ENCODE data around the gene CMIP.

The CMIP gene

GRCh38 chr16:81610936-81611335, 166.3 kb downstream of the CMIP start:
- no peak for DNase-seq

- no peak for DNase-seq
Observed at GRCh38 chr16:81611721-81612120, 167.1 kb downstream of the CMIP start.

- no peak for DNase-seq
Observed at GRCh38 chr16:81612351-81613163, 167.9 kb downstream of the CMIP start.

- DNase-seq: no peak
Observed at GRCh38 chr16:81614171-81614570, 169.6 kb downstream of the CMIP start.

- DNase-seq: no peak
Observed at GRCh38 chr16:81614654-81615359, 170.2 kb downstream of the CMIP start.

GRCh38 chr16:81615411-81615810, 170.8 kb downstream of the CMIP start:
- no peak for DNase-seq

GRCh38 chr16:81615833-81616232, 171.2 kb downstream of the CMIP start:
- DNase-seq: no peak

GRCh38 chr16:81616321-81617020, 171.9 kb downstream of the CMIP start:
- no peak for DNase-seq

- no peak for DNase-seq
Observed at GRCh38 chr16:81617021-81617346, 172.4 kb downstream of the CMIP start.

GRCh38 chr16:81618187-81618586, 173.6 kb downstream of the CMIP start:
- no peak for DNase-seq

- DNase-seq: no peak
Observed at GRCh38 chr16:81618661-81619060, 174.1 kb downstream of the CMIP start.

- no peak for DNase-seq
Observed at GRCh38 chr16:81620029-81620428, 175.4 kb downstream of the CMIP start.

GRCh38 chr16:81620796-81621195, 176.2 kb downstream of the CMIP start:
- DNase-seq: no peak

GRCh38 chr16:81621496-81621895, 176.9 kb downstream of the CMIP start:
- no peak for DNase-seq

GRCh38 chr16:81623365-81624102, 178.9 kb downstream of the CMIP start:
- peak; percentile 9 for DNase-seq

- DNase-seq: no peak
Observed at GRCh38 chr16:81624403-81624759, 179.8 kb downstream of the CMIP start.

GRCh38 chr16:81624760-81625543, 180.3 kb downstream of the CMIP start:
- no peak for DNase-seq

GRCh38 chr16:81625544-81626153, 181.0 kb downstream of the CMIP start:
- no peak for DNase-seq

- DNase-seq: no peak
Observed at GRCh38 chr16:81626181-81626674, 181.6 kb downstream of the CMIP start.

GRCh38 chr16:81627024-81627423, 182.4 kb downstream of the CMIP start:
- DNase-seq: no peak

GRCh38 chr16:81627729-81628244, 183.2 kb downstream of the CMIP start:
- no peak for DNase-seq

Data from NCI-H2029 treated with DMSO at 0.1 percent for 48 hours (cell line).